HG03095 (cell line): ENCODE results near the gene GLRX3.

Experiments used
- ATAC-seq: cut with Tn5 transposase; IDR thresholded peaks from one replicate; pipeline ENCODE4 v1.9.1; 2021; ENCODE audit warnings: moderate library complexity; ENCODE audit not compliant: unreplicated experiment

Gene GLRX3

GRCh38 chr10:130203626-130204025 lies 67.4 kb downstream of the GLRX3 start:
- ATAC-seq = no peak

- no peak for ATAC-seq
These were observed 70.1 kb downstream of the GLRX3 start for GRCh38 chr10:130206216-130206737.

- no peak for ATAC-seq
These were observed 71.0 kb downstream of the GLRX3 start for GRCh38 chr10:130207205-130207604.

DNA sequence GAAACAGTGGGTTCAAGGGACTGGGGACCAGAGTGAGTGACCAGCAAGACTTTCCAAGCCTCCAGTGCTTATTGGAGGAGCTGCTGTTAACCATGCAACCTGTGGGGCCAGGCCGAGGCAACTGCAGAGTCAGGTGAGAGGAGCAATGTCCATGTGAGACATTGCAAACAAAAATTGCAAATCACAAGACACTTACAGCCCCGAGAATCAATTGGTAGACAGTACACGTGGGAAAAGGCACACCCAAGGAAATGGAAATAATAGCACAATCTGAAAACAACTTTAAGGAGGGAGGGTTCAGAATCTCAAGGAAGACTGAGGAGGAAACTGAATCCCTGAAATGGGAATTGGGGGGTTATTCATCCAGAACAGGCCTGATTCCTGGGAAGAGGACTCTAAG lies 72.6 kb downstream of the GLRX3 start:
- ATAC-seq = no peak

- no peak for ATAC-seq
These were observed 76.6 kb downstream of the GLRX3 start for GRCh38 chr10:130212746-130213145.

GRCh38 chr10:130213286-130214080 lies 77.3 kb downstream of the GLRX3 start:
- no peak for ATAC-seq

GRCh38 chr10:130214431-130214830 lies 78.2 kb downstream of the GLRX3 start:
- ATAC-seq = no peak

- no peak for ATAC-seq
These were observed 79.2 kb downstream of the GLRX3 start for GRCh38 chr10:130215151-130215930.

DNA sequence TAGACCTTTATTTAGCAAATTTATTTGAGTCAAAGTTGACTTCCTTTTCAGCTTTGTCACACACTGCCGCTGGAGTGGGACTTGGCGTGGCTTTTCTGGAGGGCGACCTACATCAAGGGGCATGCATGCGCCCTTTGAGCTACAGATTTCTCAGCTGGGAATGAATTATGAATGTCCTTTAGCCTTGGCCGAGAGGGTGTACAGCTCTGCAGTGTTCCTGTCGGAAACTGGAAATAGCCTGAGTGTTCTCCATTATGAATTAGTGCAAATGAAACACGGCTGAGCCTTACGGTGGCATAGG lies 79.7 kb downstream of the GLRX3 start:
- ATAC-seq = no peak

- no peak for ATAC-seq
These were observed 82.0 kb downstream of the GLRX3 start for GRCh38 chr10:130218181-130218641.

GRCh38 chr10:130218936-130219335 lies 82.7 kb downstream of the GLRX3 start:
- no peak for ATAC-seq

- ATAC-seq = no peak
These were observed 84.3 kb downstream of the GLRX3 start for GRCh38 chr10:130220251-130221185.

DNA sequence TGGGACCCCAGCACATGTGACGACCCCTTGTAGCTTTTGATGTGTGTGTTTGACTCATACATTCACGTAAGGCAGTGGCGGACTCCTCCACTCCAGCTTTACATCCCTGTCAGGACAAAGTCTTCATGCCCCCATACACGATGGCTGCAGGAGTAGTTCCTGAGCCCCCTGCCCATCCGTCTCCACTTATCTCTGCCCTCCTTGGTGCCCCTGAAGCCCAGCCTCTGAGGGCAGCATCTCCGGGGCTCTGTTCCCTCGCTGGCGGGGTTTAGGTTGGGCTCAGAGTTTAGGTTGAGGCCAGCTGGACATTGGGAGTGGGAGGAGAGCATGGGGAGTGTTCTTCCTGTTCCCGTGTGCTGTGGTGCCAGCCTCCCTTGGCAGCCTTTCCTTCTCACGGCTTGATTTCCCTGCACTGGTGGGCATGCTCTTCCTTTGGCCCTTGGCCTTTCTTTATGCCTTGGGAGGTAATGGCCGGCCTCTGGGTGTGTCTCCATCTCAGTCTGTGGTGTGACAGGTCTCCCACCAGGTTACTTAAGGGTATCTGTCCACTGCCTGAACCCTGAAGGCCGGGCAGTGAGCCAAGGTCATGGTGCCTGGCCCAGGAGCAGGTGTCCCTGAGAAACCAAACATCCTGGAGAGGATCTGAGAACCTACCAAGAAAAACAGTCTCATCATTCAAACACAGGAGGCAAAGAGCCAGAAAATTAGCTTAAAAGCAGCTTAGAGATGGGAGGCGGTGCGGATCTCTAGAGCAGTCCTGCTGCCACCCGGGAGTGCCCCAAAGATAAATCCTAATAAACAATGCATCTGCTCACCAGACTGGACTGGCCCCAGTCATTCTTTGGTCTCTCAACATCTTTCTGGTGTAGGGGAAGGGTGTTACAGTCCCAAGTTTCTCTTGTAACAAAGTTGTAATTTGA lies 85.5 kb downstream of the GLRX3 start:
- ATAC-seq = no peak

- ATAC-seq = no peak
These were observed 86.2 kb downstream of the GLRX3 start for GRCh38 chr10:130222381-130222780.

- ATAC-seq = no peak
These were observed 88.0 kb downstream of the GLRX3 start for GRCh38 chr10:130224228-130224627.

DNA sequence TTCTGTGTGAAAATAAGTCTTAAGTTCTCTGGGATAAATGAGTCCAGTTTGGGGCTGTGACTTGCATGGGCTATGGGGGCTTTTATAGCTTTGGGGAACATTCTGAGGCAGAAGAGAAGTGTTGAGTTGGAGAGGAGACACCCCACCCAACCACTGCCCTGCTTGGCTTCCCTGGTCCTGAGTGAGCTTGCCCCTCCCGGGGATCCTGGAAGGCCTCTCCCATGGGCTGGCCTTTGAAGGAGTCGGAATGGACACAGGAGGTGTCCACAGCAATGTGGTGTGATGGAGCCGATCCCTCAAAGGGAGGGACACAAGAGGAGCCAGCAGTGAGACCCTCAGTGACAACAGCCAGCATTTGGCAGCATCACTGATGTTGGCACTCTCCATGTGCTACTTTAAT lies 89.8 kb downstream of the GLRX3 start:
- ATAC-seq = no peak

DNA sequence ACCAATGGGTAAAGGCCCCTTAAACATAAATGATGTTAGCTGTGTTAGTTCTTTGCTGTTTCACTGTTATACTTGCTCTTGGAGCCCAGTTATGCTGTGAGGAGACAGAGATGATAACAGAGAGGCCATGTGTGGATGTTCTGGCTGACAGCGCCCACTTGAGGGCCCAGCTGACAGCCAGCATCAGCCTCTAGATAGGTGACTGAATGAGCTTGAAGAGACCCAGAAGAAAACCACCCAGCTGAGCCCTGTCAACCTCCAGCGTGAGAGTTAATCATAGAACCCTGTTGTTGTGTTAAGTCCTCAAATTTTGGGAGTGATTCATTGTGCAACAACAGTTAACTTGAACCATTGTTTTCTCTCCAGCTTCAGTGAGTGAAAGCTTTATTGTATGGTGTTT lies 91.7 kb downstream of the GLRX3 start:
- no peak for ATAC-seq
